ENCODE data around the gene SHANK1. TPM values are rescaled to one million over a fixed set of nuclear protein-coding genes. Genes with fewer than 3 reads are reported as not detected.

SHANK1 gene
- total RNA-seq, 2 experiments from 2014 or later = 0.04 to 0.12 TPM

DNA sequence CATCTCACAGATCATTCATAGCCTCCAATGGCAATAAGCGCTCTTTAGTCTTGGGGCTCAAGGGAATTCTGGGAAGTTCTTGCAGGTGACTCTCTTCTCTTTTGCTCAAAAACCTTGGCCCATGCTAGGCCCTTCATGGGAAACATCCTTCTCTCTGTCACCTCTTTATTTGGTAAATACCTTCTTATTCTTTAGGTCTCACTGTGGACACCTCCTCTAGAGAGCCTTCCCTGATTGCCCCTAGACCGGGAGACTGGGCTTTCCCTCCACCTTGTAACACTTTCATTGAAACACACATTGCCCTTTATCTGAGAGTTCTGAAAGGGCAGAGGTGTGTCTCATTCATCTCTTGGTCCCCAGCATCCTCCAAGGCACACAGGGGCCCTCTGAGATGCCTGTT lies 68.4 kb downstream of the SHANK1 start:
- Mint-ChIP-seq H3K27me3 (peaks cover 55% of the 10 kb centered on the region), H3K27ac (no peak overlapping the region), H3K36me3 (no peaks in the 10 kb centered on the region), H3K4me3 (no peak overlapping the region), H3K9me3 (peaks cover 5% of the 10 kb centered on the region), H3K4me1 (no peaks in the 10 kb centered on the region)
- no peak for DNase-seq

DNA sequence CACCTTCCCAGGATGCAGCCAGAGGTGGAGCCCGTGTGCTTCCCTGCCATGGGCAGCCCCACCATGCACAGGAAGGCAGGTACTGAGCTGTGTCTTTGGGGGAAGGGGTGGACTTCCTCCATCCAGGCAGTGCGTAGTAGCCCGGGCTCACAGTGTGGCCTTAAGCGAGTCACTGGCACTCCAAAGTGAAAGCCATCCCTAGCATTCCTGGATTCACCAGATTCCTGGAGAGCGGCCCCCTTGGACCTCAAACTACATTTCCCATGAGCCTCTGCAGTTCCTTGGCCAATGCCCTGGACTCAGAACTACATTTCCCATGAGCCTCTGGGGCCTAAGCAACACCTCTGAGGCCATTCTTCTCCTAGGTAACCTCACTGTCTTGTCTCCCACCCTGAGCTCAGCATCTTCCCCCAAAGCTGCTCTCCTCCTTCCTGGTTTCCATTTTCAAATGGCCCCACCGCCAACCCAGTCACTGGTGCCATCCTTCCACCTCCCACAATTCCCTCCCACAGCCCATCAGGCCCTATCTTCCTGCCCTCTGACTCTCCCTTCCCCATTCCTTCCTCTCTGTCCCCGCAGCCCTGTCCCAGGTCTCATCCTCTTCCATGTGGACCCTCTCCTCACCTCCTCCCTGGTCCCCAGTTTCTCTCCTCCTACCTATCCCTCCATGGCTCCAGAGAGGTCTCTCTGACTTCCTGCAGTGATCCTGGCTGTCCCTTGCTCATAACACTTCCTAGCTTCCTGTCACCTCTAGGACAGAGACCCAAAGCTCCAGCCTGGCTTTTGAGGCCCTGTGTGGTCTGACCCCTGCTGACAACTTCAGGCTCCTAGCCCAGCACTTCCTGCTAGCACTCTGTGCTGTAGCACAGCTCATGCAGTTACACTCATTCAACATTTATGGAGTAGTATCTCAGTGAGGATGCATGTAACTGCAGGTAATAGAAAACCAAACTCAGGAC lies 69.9 kb downstream of the SHANK1 start, which contains the start of gene C19orf81:
Gene C19orf81 (plus strand): TSS at position 13 of the 959 bp plus-strand sequence. CDS start 0 bp downstream, at position 13.
- H3K27ac Mint-ChIP-seq = peak within 1 kb of the TSS; percentile 19
- no peaks in the 10 kb centered on the region for H3K36me3 Mint-ChIP-seq
- H3K4me3 Mint-ChIP-seq = no peak within 1 kb of the TSS
- no peak for DNase-seq
- H3K4me1 Mint-ChIP-seq = no peaks in the 10 kb centered on the region
- H3K9me3 Mint-ChIP-seq = peaks cover under 1% of the 10 kb centered on the region
- H3K27me3 Mint-ChIP-seq = peaks cover 40% of the 10 kb centered on the region

DNA sequence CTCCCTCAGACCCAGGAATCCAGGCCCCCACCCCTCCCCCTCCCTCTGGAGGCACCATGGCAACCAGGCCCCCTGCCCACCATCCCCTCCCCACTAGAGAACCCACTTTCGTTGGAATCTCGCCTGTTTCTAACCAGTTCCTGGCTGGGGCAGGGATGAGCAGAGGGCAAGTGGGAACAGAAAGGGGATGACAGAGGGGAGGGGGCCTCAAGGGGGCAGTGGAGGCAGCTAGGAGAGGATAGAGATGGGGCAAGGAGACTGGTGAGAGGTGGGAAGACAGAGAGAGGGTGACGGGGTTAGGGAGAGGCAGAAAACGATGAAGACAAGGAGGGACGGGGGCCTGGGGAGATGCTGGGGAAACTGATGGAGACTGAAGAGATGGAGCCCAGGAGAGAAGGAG lies 70.9 kb downstream of the SHANK1 start:
- Mint-ChIP-seq H3K9me3 (no peaks in the 10 kb centered on the region), H3K4me3 (no peak overlapping the region), H3K27ac (no peak overlapping the region), H3K36me3 (no peaks in the 10 kb centered on the region), H3K4me1 (no peaks in the 10 kb centered on the region), H3K27me3 (peaks cover 30% of the 10 kb centered on the region)
- DNase-seq = no peak

DNA sequence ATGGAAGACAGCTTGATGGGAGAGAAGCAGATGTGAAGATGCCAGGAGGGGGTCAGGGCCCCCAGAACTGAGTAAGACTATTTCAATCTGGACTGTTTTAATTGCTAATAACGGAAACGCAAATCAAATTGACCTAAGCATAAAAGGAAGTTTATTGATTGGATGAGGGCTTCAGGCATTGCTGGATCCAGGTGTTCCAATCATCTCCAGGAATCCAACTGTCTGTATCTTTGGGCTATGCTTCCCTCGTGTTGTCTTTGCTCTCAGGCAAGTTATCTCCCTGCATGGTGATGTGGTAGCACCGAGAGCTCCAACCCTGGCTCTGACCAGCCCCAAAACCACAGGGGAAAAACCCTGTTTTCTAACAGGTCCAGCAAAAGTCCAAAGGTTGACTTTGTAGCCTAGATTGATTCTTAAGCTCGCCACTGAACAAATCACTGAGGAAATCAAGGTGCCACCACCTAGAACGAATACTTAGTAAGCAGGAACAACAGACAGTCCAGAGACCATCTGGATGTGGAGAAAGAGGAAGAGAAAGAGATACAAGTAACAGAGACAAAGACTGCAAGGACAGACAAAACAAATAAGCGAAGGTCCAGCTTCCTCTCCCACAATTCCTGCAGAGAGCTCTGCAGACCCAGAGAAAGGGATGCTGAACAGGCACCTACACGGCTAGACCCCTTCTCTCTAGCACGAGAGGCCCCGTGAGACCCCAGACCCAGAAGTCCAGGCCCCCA lies 71.6 kb downstream of the SHANK1 start:
- peaks cover 25% of the 10 kb centered on the region for H3K27me3 Mint-ChIP-seq
- no peaks in the 10 kb centered on the region for H3K9me3 Mint-ChIP-seq
- H3K27ac Mint-ChIP-seq = no peak overlapping the region
- no peak for DNase-seq
- H3K4me3 Mint-ChIP-seq = no peak overlapping the region
- no peaks in the 10 kb centered on the region for H3K4me1 Mint-ChIP-seq
- no peaks in the 10 kb centered on the region for H3K36me3 Mint-ChIP-seq

DNA sequence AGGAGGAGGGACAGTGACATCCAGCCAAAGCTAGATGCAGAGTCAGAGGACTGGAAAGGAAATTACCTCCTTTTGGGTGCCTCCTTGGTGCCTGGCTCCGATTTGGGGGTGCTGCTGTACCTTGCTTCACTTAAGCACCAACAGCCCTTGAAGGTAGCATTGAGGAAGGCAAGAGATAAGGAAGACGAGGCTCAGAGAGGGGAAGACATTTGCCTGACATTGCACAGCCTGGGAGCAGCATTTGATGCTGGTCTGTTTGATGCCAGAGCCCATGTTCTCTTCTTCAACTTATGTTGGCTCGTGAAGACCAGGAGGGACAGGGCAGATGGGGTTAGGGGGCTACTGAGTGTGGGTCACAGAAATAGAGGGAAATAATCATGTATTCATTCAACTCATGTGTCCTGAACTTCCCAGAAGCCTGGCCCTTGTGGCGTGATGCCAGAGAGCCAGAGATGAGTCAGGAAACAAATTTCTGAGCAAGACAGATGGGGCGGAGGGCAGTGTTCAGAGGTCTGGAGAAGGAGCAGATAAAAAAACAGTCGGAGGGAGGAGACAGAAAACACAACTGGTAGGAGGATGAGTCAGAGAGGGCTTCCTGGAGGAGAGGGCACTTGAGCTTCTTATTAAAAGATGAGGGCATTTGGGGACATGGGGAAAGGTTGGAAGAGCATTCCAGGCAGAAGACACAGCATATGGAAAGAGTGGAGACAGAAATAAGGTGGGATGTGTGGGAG lies 73.4 kb downstream of the SHANK1 start:
- no peaks in the 10 kb centered on the region for H3K9me3 Mint-ChIP-seq
- no peak overlapping the region for H3K27ac Mint-ChIP-seq
- H3K27me3 Mint-ChIP-seq = peaks cover 22% of the 10 kb centered on the region
- H3K36me3 Mint-ChIP-seq = no peaks in the 10 kb centered on the region
- no peaks in the 10 kb centered on the region for H3K4me1 Mint-ChIP-seq
- H3K4me3 Mint-ChIP-seq = no peak overlapping the region
- no peak for DNase-seq

DNA sequence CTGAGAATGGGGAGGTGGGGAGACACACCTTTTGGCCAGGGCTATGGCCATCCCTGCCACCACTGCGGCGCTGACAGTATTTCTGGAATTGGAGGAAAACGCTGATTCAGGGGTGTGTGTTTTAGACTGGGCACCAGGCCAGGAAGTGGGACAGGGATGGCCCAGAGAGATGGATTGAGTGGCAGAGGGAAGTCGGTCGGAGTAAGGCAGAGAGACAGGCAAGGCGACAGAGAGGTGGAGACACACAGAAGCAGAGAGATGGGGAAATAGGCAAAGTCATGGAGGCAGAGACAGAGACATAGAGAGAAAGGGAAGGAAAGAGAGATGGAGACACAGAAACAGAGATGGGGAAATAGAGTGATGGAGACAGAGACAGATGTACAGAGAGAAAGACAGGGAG lies 74.5 kb downstream of the SHANK1 start:
- H3K4me1 Mint-ChIP-seq = no peaks in the 10 kb centered on the region
- no peak overlapping the region for H3K27ac Mint-ChIP-seq
- peaks cover 22% of the 10 kb centered on the region for H3K27me3 Mint-ChIP-seq
- H3K36me3 Mint-ChIP-seq = no peaks in the 10 kb centered on the region
- H3K4me3 Mint-ChIP-seq = no peak overlapping the region
- DNase-seq = no peak
- H3K9me3 Mint-ChIP-seq = no peaks in the 10 kb centered on the region

DNA sequence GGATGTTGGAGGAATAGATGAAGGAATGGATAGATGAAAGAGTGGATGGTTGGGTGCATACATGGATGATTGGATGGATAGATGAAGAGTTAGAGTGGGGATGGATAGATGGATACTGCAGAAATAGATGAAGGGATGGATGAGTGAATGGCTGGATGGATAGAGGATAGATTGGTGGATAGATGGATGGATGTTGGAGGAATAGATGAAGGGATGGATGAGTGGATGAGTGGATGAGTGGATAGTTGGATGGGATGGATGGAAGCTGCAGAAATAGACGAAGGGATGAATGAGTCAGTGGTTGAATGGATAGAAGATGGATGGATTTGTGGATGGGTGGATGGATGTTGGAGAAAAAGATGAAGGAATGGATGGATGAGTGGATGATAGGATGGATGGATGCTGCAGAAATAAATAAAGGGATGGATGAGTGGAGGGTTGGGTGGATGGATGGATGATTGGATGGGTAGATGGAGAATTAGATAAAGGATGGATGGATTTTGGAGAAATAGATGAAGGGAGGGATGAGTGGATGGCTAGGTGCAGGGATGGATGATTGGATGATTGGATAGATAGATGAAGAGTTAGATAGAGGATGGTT lies 75.2 kb downstream of the SHANK1 start:
- no peaks in the 10 kb centered on the region for H3K4me1 Mint-ChIP-seq
- no peaks in the 10 kb centered on the region for H3K36me3 Mint-ChIP-seq
- no peaks in the 10 kb centered on the region for H3K9me3 Mint-ChIP-seq
- no peak for DNase-seq
- no peak overlapping the region for H3K27ac Mint-ChIP-seq
- peaks cover 16% of the 10 kb centered on the region for H3K27me3 Mint-ChIP-seq
- H3K4me3 Mint-ChIP-seq = no peak overlapping the region

DNA sequence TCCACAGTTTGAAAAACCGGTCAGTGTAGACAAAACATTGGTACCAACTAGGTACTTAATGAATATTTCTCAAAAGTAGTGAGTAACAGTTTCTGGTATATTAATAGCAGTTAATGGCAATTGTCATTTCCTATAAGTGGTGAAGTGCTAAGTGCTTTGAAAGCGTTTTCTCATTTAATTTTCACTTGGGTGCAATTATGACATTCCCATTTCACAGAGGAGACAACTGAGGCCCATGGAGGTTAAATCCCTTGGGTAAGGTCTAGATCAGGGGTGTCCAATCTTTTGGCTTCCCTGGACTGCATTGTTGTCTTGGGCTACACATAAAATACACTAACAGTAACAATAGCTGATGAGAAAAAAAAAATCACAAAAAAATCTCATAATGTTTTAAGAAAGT lies 79.2 kb downstream of the SHANK1 start:
- H3K4me1 Mint-ChIP-seq = no peaks in the 10 kb centered on the region
- H3K27me3 Mint-ChIP-seq = peaks cover 21% of the 10 kb centered on the region
- peak overlapping the region; percentile 49 for H3K4me3 Mint-ChIP-seq
- peaks cover 6% of the 10 kb centered on the region for H3K9me3 Mint-ChIP-seq
- H3K27ac Mint-ChIP-seq = no peak overlapping the region
- peaks cover 6% of the 10 kb centered on the region for H3K36me3 Mint-ChIP-seq
- DNase-seq = no peak

DNA sequence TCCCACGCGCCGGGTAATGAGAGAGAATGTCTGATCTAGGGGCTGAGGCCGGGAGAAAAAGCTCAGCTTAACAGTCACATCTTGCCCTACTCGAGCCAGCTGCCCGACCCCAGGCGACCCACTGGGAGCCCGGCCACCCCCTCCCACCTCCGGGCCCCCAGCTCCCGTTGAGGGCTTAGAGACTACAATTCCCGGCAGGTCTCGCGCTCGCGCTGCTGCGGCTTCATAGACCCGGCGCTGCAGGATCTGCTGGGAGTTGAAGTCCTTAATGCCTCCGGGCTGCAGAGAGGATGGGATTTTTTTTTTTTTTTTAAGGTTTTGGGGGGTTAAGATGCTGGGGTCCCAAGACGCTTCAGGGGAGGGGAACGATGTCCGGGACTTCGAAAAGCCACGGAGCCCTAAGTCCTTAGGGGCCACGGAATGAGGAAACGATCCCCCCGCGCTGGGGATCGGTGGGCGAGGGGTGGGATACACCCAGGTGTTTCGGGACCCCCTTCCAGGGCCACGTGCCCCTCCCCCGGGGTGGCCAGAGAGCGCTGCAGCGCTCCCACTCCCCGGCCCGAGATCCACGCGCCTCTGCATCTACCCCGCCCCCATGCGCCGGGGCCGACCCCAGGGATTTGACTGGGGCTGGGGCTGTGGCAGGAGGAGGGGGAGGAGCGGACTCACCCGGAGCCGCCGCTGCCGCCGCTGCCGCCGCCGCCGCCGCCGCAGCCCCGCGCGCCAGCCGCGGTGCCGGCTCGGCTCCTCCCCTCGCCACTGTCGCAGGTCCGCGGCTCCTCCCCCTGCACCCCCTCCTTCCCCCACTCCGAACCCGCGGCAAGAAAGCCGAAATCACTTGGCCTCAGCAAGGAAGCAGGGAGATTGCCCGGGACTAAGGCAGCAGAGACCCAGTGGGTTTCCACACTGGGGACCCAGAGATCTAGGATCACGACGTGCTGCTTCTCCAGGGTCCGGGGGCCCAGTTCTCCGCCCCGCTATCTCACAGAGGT lies 80.2 kb downstream of the SHANK1 start, which contains the start of gene SYT3:
Gene SYT3 (minus strand): TSS at position 761 of the 992 bp plus-strand sequence. CDS start 2,470 bp downstream, outside the sequence.
- H3K27me3 Mint-ChIP-seq = peaks cover 21% of the 10 kb centered on the region
- H3K27ac Mint-ChIP-seq = peak within 1 kb of the TSS; percentile 40
- H3K4me1 Mint-ChIP-seq = no peaks in the 10 kb centered on the region
- peak within 1 kb of the TSS; percentile 83 for H3K4me3 Mint-ChIP-seq
- H3K9me3 Mint-ChIP-seq = peaks cover 10% of the 10 kb centered on the region
- DNase-seq = peak; percentile 53
- H3K36me3 Mint-ChIP-seq = peaks cover 10% of the 10 kb centered on the region

DNA sequence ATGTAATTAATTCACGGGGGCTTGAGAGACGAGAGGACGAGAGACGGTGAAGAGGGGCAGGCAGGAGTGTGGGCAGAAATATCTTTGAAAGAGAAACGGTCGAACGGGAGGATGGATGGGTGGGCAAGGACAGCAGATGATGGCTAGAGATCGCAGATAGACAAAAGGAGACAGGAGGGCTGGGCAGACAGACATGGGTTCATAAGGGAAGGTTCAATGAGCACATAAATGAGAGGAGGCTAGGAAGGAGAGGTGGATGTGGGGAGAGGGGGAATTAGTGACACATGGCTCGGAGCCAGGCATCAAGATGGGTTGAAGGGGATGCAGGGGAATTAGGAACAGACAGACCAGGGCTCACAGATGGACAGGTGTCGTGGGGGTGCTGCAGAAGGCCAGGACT lies 81.0 kb downstream of the SHANK1 start:
- no peaks in the 10 kb centered on the region for H3K4me1 Mint-ChIP-seq
- H3K27me3 Mint-ChIP-seq = peaks cover 21% of the 10 kb centered on the region
- DNase-seq = no peak
- H3K4me3 Mint-ChIP-seq = peak overlapping the region; percentile 83
- no peak overlapping the region for H3K27ac Mint-ChIP-seq
- H3K36me3 Mint-ChIP-seq = peaks cover 14% of the 10 kb centered on the region
- H3K9me3 Mint-ChIP-seq = peaks cover 15% of the 10 kb centered on the region

DNA sequence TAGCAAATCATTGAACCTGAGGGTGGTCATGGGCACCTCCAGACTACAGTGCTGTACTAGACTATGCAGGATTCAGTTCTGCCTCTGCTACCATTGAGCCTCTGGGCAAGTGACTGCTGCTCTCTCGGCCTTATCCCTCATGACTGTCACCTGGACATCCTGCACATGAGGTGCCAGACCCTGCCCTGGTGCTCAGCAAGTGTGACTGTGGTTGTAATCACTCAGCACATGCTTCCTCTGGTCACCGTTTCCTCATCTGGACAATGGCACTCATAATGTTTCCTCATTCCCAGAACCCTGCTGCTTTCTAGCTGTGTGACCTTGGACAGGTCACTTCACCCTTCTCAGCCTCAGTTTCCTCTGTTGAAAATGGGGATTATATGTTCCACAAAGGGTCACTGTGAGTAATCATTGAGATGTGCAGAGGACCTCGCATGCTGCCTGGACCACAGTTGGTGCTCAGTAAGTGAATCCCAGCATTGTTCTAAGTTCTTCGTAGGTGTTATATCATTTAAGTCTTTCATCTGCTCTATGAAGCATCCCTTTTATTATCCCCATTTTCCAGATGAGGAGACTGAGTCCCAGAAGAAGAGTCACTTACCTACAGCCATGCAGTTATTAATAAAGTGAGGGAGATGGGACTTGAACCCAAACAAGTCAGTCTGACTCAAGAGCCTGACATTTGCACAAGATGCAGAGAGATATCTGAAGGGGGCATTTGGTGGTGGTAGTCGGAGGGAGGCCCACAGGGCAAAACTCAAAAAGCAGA lies 83.1 kb downstream of the SHANK1 start:
- Mint-ChIP-seq H3K4me3 (no peak overlapping the region), H3K27me3 (peaks cover 19% of the 10 kb centered on the region), H3K9me3 (peaks cover 20% of the 10 kb centered on the region), H3K4me1 (no peaks in the 10 kb centered on the region), H3K27ac (no peak overlapping the region), H3K36me3 (peaks cover 17% of the 10 kb centered on the region)
- DNase-seq = no peak

DNA sequence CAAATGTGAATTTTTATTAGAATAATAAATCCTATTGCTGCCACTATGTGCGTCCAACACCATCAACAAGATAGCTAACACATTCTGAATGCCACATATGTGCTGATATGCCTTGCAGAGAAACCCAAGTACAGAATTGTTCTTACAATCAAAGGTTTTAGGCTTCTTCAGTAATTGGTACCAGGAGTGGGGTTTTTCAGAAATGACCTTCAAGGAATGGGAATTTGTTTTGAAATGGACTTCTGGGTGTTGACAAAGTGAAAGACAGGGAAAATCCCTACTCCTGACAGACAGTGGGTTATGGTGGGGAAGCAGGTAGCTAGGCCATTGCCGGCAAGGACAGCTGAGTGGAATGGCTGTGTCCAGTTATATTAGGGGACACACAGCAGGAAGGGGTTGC lies 85.6 kb downstream of the SHANK1 start:
- Mint-ChIP-seq H3K27ac (no peak overlapping the region), H3K9me3 (peaks cover 20% of the 10 kb centered on the region), H3K27me3 (peaks cover 20% of the 10 kb centered on the region), H3K4me1 (no peaks in the 10 kb centered on the region), H3K36me3 (peaks cover 17% of the 10 kb centered on the region), H3K4me3 (no peak overlapping the region)
- DNase-seq = no peak

DNA sequence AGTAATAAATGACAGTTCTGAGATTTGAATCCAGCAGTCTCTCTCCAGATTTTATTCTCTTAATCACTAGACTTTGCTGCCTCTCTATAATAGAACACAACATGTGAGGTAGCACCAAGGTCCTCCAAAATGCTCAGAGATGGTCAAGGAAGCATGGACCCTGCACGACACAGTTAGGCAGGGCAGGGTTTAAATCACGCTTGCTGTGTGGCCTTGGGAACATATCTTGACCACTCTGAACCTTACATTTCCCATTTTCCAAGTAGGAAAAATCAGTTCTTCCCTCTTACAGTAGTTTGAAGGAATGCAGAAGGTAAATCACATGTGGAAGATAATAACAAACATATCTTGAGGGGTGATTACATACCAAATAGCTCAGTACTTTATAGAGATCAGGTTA lies 86.2 kb downstream of the SHANK1 start:
- Mint-ChIP-seq H3K27me3 (peaks cover 14% of the 10 kb centered on the region), H3K9me3 (peaks cover 20% of the 10 kb centered on the region), H3K36me3 (peaks cover 17% of the 10 kb centered on the region), H3K27ac (no peak overlapping the region), H3K4me3 (no peak overlapping the region), H3K4me1 (no peaks in the 10 kb centered on the region)
- DNase-seq = no peak
